ENCODE measurements around the gene DEGS1.

The DEGS1 gene

GRCh38 chr1:224182866-224183590 is at the start of gene DEGS1:
Gene DEGS1 (plus strand): TSS chr1:224183240. CDS start chr1:224183337, 97 bp downstream.
- TF ChIP-seq GATA3 (IDR thresholded peaks at IDR 0.05; ENCODE audit: low read depth, low read length) (no peak), GATA2 (IDR thresholded peaks at IDR 0.05; ENCODE audit: low read depth, low read length) (0 out of 2 replicates have a peak, but pooled peaks have one; percentile 21)

GRCh38 chr1:224133741-224134299 is 49.2 kb upstream of the DEGS1 start:
- no peak for TF ChIP-seq GATA3 (IDR thresholded peaks at IDR 0.05; ENCODE audit: low read depth, low read length)
- no peak for TF ChIP-seq GATA2 (IDR thresholded peaks at IDR 0.05; ENCODE audit: low read depth, low read length)

GRCh38 chr1:224137518-224137917 is 45.5 kb upstream of the DEGS1 start:
- TF ChIP-seq GATA2 (IDR thresholded peaks at IDR 0.05; ENCODE audit: low read depth, low read length) (no peak), GATA3 (IDR thresholded peaks at IDR 0.05; ENCODE audit: low read depth, low read length) (no peak)

GRCh38 chr1:224138198-224138597 is 44.8 kb upstream of the DEGS1 start:
- TF ChIP-seq GATA2 (IDR thresholded peaks at IDR 0.05; ENCODE audit: low read depth, low read length) (no peak), GATA3 (IDR thresholded peaks at IDR 0.05; ENCODE audit: low read depth, low read length) (no peak)

GRCh38 chr1:224141693-224142092 is 41.3 kb upstream of the DEGS1 start:
- TF ChIP-seq GATA3 (IDR thresholded peaks at IDR 0.05; ENCODE audit: low read depth, low read length) (no peak), GATA2 (IDR thresholded peaks at IDR 0.05; ENCODE audit: low read depth, low read length) (no peak)

GRCh38 chr1:224149709-224150108 is 33.3 kb upstream of the DEGS1 start:
- TF ChIP-seq GATA2 (IDR thresholded peaks at IDR 0.05; ENCODE audit: low read depth, low read length) (no peak), GATA3 (IDR thresholded peaks at IDR 0.05; ENCODE audit: low read depth, low read length) (no peak)

- TF ChIP-seq GATA2 (IDR thresholded peaks at IDR 0.05; ENCODE audit: low read depth, low read length), result no peak
- TF ChIP-seq GATA3 (IDR thresholded peaks at IDR 0.05; ENCODE audit: low read depth, low read length), result no peak
Observed at GRCh38 chr1:224151117-224151516, 31.9 kb upstream of the DEGS1 start.

- TF ChIP-seq GATA3 (IDR thresholded peaks at IDR 0.05; ENCODE audit: low read depth, low read length), result no peak
- TF ChIP-seq GATA2 (IDR thresholded peaks at IDR 0.05; ENCODE audit: low read depth, low read length), result no peak
Observed at GRCh38 chr1:224157316-224157715, 25.7 kb upstream of the DEGS1 start.

- no peak for TF ChIP-seq GATA2 (IDR thresholded peaks at IDR 0.05; ENCODE audit: low read depth, low read length)
- TF ChIP-seq GATA3 (IDR thresholded peaks at IDR 0.05; ENCODE audit: low read depth, low read length), result no peak
Observed at GRCh38 chr1:224159541-224159940, 23.5 kb upstream of the DEGS1 start.

- TF ChIP-seq GATA3 (IDR thresholded peaks at IDR 0.05; ENCODE audit: low read depth, low read length) (no peak), GATA2 (IDR thresholded peaks at IDR 0.05; ENCODE audit: low read depth, low read length) (no peak)
Observed at GRCh38 chr1:224160171-224160682, 22.8 kb upstream of the DEGS1 start.

GRCh38 chr1:224162768-224163167 is 20.3 kb upstream of the DEGS1 start:
- TF ChIP-seq GATA2 (IDR thresholded peaks at IDR 0.05; ENCODE audit: low read depth, low read length), result no peak
- no peak for TF ChIP-seq GATA3 (IDR thresholded peaks at IDR 0.05; ENCODE audit: low read depth, low read length)

- TF ChIP-seq GATA2 (IDR thresholded peaks at IDR 0.05; ENCODE audit: low read depth, low read length), result no peak
- no peak for TF ChIP-seq GATA3 (IDR thresholded peaks at IDR 0.05; ENCODE audit: low read depth, low read length)
Observed at GRCh38 chr1:224163311-224163710, 19.7 kb upstream of the DEGS1 start.

- no peak for TF ChIP-seq GATA3 (IDR thresholded peaks at IDR 0.05; ENCODE audit: low read depth, low read length)
- TF ChIP-seq GATA2 (IDR thresholded peaks at IDR 0.05; ENCODE audit: low read depth, low read length), result no peak
Observed at GRCh38 chr1:224168859-224169380, 14.1 kb upstream of the DEGS1 start.

- TF ChIP-seq GATA2 (IDR thresholded peaks at IDR 0.05; ENCODE audit: low read depth, low read length), result no peak
- no peak for TF ChIP-seq GATA3 (IDR thresholded peaks at IDR 0.05; ENCODE audit: low read depth, low read length)
Observed at GRCh38 chr1:224169718-224170270, 13.2 kb upstream of the DEGS1 start.

Data from SH-SY5Y (cell line).